ENCODE data around the gene RBM22. TPM values are rescaled to one million over a fixed set of nuclear protein-coding genes. Genes with fewer than 3 reads are reported as not detected.

The RBM22 gene
- total and polyA plus RNA-seq, 5 experiments from 2014 or later = 51.4 to 103 (median 57.0) TPM

DNA sequence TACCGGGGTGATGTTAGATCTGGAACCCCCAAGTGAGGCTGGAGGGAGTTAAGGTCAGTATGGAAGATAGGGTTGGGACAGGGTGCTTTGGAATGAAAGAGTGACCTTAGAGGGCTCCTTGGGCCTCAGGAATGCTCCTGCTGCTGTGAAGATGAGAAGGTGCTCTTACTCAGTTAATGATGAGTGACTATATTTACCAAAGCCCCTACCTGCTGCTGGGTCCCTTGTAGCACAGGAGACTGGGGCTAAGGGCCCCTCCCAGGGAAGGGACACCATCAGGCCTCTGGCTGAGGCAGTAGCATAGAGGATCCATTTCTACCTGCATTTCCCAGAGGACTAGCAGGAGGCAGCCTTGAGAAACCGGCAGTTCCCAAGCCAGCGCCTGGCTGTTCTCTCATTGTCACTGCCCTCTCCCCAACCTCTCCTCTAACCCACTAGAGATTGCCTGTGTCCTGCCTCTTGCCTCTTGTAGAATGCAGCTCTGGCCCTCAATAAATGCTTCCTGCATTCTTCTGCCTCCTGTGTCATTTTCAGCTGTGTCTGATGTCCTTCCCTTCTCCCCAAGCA lies 42.1 kb downstream of the RBM22 start:
- POLR2A ChIA-PET = no interaction called here
- no peak for DNase-seq
- peak overlapping the region in 1 of 10 donors; percentile 11 for H3K4me3 Mint-ChIP-seq
- H3K27ac Mint-ChIP-seq = peak overlapping the region in 3 of 10 donors; percentile 18 to 83 (median 36)
- H3K4me1 Mint-ChIP-seq = peaks cover 3 to 13% (median 10%) of the 10 kb centered on the region in 4 donors
- peaks cover 0 to 10% (median 4%) of the 10 kb centered on the region in 5 donors for H3K27me3 Mint-ChIP-seq
- ATAC-seq = no peak
- no peaks in the 10 kb centered on the region for H3K36me3 Mint-ChIP-seq
- no peaks in the 10 kb centered on the region for H3K9me3 Mint-ChIP-seq

DNA sequence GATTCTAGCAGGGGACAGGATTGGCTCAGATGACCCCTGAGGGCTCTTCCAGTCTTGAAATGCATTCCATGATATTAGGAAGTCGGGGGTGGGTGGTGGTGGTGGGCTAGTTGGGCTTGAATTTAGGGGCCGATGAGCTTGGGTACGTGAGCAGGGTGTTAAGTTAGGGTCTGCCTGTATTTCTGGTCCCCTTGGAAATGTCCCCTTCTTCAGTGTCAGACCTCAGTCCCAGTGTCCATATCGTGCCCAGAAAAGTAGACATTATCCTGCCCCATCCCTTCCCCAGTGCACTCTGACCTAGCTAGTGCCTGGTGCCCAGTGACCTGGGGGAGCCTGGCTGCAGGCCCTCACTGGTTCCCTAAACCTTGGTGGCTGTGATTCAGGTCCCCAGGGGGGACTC lies 42.7 kb downstream of the RBM22 start:
- DNase-seq = no peak
- peaks cover 0 to 10% (median 4%) of the 10 kb centered on the region in 5 donors for H3K27me3 Mint-ChIP-seq
- POLR2A ChIA-PET = interaction anchor here (0.8 to 2.0 kb wide), 2 partner anchors 43 to 201 kb away, joined by 3 to 6 read pairs; partner anchors contain the start of gene RBM22
- peak overlapping the region in 1 of 10 donors; percentile 58 for H3K27ac Mint-ChIP-seq
- H3K36me3 Mint-ChIP-seq = no peaks in the 10 kb centered on the region
- H3K4me1 Mint-ChIP-seq = peaks cover 3 to 13% (median 10%) of the 10 kb centered on the region in 4 donors
- H3K9me3 Mint-ChIP-seq = no peaks in the 10 kb centered on the region
- no peak for ATAC-seq
- H3K4me3 Mint-ChIP-seq = peak overlapping the region in 8 of 10 donors; percentile 31 to 85 (median 75)

DNA sequence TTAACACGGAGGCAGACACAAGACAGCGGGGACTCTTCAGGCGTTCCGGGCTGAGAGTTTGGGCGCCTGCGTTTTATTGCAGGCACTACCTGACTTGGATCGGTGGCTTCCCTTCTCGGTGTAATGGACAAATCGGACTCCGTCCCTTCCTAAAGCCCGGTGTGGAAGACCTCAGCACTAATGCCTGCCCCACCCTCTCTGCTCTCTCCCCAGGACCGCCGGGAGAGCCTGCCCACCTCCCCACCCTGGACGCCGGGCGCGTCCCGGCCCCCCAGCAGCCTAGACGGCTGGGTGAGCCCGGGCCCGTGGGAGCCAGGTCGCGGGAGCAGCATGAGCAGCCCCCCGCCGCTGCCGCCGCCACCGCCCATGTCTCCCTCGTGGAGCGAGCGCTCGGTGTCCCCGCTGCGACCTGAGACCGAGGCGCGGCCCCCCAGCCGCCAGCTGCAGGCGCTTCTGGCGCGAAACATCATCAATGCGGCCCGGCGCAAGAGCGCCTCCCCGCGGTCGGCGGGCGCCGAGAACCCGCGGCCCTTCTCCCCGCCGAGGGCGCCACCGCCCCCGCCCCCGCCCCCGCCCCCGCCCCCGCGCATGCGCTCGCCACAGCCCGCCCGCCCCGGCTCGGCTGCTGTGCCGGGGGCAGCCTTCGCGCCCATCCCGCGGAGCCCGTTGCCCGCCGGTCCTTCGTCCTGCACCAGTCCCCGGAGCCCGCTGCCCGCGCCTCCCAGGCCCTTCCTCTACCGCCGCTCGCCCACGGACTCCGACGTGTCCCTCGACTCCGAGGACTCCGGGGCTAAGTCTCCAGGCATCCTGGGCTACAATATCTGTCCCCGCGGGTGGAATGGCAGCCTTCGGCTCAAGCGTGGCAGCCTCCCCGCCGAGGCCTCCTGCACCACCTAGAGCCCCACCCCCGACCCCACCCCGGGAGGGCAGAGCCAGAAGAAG lies 44.4 kb downstream of the RBM22 start:
- DNase-seq (peak; percentile 75 to 88 (median 86)), ATAC-seq (peak; percentile 93 to 95)
- Mint-ChIP-seq H3K36me3 (no peaks in the 10 kb centered on the region), H3K27ac (peak overlapping the region in 6 of 10 donors; percentile 27 to 89 (median 66)), H3K27me3 (peaks cover 0 to 4% (median 0%) of the 10 kb centered on the region in 5 donors), H3K4me1 (peaks cover 3 to 13% (median 10%) of the 10 kb centered on the region in 4 donors), H3K4me3 (peak overlapping the region; percentile 74 to 87 (median 78)), H3K9me3 (no peaks in the 10 kb centered on the region)
- POLR2A ChIA-PET = interaction anchor here (2.0 kb wide), 1 partner anchor 44 kb away, joined by 6 read pairs; the partner anchor contains the start of gene RBM22

DNA sequence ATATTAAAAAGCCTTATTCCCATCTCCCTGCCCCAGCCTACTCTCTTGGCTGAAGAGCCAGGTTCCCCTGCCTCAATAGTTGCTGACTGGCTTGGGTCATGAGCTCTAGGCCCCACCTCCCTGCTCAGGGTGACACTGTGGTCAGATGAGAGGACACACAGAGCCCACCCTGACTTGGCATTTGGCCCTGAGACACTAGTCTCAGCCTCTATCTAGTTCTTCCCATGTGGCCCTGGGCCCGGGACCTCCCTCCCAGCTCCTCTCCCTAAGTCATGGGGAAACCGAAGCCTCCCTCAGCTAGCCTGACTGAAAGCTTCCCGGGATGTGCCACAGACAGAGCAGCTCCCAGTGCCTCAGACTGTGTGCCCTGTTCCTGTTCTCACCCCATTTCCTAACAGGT lies 45.6 kb downstream of the RBM22 start:
- Mint-ChIP-seq H3K36me3 (no peaks in the 10 kb centered on the region), H3K9me3 (no peaks in the 10 kb centered on the region)

DNA sequence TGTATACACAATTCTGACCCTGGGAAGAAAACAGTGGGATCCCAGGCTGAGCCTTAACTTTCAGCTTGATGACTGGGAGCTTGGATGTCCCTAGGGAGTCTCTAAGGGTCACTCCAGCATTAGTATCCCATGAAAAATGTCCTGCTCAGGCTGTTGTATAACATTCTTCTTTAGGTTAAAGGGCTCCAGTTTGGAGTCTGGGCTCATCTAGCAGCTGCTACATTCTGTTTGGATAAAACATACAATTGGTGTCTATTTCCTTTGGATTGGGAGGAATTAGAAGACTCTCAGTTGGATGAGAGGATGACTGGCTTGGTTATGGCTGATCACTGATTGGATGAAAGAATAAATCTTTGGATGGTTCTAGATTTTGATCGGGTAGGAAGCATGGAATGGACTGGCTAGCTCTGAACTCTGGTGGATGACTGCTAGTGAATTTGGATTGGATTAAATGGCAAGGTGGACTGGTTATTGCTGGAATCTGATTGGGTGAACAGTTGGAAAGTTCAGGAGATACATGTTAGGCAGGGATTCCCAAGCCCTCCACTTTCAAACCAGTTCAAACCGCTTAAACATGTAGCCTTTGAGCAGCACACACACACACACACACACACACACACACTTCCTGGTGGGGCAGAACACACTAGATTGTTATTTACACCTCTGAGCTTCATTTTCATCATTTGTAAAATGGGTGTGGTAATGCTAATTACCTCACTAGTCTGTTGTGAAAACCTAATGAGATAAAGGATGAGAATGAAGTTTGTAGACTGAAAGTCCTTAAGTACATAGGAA lies 46.9 kb downstream of the RBM22 start:
- H3K9me3 Mint-ChIP-seq = no peaks in the 10 kb centered on the region
- H3K36me3 Mint-ChIP-seq = no peaks in the 10 kb centered on the region
- no peaks in the 10 kb centered on the region for H3K27me3 Mint-ChIP-seq
- H3K4me1 Mint-ChIP-seq = peaks cover 3 to 11% (median 10%) of the 10 kb centered on the region in 4 donors
- H3K4me3 Mint-ChIP-seq = no peak overlapping the region
- POLR2A ChIA-PET = no interaction called here
- H3K27ac Mint-ChIP-seq = peak overlapping the region in 1 of 10 donors; percentile 20
- ATAC-seq (no peak), DNase-seq (peak in 2 of 10 donors; percentile 5 to 8)

More for the DNA sequence above, 45.6 kb downstream of the RBM22 start:
- no peak overlapping the region for H3K27ac Mint-ChIP-seq
- no peak for ATAC-seq
- peaks cover 3 to 13% (median 10%) of the 10 kb centered on the region in 4 donors for H3K4me1 Mint-ChIP-seq
- peak overlapping the region in 6 of 10 donors; percentile 15 to 79 (median 70) for H3K4me3 Mint-ChIP-seq
- DNase-seq = no peak
- peaks cover 0 to 3% (median 0%) of the 10 kb centered on the region in 5 donors for H3K27me3 Mint-ChIP-seq
- POLR2A ChIA-PET = no interaction called here

DNA sequence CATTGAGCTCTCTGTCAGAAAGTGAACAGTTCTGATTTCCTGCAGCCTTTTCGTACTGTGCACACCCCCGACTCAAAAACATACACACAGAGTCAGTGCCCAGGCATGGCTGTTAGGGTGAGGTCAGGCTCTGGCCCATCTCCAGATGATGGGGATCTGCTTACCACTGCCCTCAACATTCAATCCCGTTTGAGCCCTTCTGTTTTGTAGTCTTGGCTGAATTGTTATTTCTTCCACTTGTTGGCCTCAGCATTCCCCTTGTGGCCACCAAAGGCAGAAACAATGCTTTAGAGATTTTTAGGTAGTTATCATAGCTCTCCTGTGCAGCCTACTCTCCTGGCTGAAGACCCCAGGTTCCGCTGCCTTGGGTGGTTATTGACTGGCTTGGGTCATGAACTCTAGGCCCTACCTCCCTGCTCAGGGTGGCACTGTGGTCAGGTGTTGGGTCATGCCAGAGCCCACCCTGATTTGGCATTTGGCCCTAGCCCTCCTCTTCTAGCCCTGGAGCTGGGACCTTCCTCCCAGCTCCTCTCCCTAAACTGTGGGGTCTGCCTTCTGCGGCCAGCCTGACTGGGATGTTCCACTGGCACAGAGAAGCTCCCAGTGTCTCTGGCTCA lies 47.6 kb downstream of the RBM22 start:
- POLR2A ChIA-PET = no interaction called here
- H3K4me1 Mint-ChIP-seq = peaks cover 3 to 11% (median 10%) of the 10 kb centered on the region in 4 donors
- DNase-seq (no peak), ATAC-seq (no peak)
- H3K9me3 Mint-ChIP-seq = no peaks in the 10 kb centered on the region
- H3K4me3 Mint-ChIP-seq = no peak overlapping the region
- no peak overlapping the region for H3K27ac Mint-ChIP-seq
- no peaks in the 10 kb centered on the region for H3K27me3 Mint-ChIP-seq
- no peaks in the 10 kb centered on the region for H3K36me3 Mint-ChIP-seq

DNA sequence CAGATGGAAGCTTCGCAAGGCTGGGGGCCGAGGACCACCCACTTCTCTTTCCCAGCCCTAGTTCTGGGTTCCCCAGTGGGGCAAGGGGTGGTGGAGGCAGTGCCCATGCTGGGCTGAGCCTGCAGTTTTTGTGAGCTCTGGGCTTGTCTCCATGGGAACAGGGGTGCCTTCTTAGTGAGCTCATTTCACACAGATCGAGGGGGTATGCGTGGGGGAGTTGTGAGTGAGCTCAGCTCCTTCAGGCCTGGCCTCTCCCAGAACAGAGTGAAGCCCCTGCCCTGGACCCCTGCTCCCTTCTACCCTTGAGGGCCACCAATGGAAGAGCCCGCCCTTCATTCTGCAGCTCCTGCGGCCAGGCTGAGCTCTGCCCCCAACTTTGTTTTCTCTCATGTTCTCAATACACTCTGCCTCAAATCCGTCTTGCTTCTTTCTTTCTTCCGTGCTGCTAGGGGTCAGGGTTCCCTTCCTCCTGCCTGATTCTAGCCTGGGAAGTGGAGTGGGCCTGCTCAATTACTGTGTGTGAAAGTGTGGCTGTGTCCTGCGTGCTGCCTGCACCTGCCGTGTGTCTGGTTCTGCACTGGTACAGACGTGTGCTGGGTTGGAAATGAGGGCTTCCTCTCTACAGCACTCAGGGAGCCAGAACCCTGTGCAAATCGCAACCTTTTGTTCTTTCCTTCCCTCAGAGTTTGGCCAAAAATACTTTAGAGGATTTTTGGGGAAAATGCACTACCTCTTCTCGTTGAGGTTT lies 48.8 kb downstream of the RBM22 start:
- H3K36me3 Mint-ChIP-seq = no peaks in the 10 kb centered on the region

DNA sequence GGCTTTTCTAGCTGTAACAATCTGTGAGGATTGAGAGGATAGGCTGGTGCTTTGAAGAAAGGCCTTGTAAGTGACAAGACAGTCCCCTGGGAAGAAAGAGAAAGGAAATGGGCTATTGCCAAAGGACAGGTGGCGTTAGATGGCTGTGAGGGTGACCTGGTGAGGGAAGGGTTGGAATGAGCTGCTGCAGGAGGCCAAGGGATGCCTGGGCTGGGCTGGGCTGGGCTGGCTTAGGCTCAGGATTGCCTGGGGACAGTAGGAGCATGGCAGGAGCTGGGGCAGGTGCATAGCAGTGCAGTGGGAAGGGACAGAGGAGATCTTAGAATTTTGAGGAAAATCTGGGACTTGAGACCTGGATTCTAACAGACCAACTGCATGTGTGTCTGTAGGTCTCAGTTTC lies 49.5 kb downstream of the RBM22 start:
- no peak for ATAC-seq
- Mint-ChIP-seq H3K27ac (no peak overlapping the region), H3K27me3 (no peaks in the 10 kb centered on the region), H3K36me3 (no peaks in the 10 kb centered on the region), H3K4me3 (no peak overlapping the region), H3K9me3 (no peaks in the 10 kb centered on the region), H3K4me1 (peaks cover 2 to 5% (median 4%) of the 10 kb centered on the region in 4 donors)
- POLR2A ChIA-PET = no interaction called here
- DNase-seq = no peak

More for the DNA sequence above, 48.8 kb downstream of the RBM22 start:
- DNase-seq (no peak), ATAC-seq (no peak)
- POLR2A ChIA-PET = no interaction called here
- Mint-ChIP-seq H3K4me3 (no peak overlapping the region), H3K27me3 (no peaks in the 10 kb centered on the region), H3K27ac (no peak overlapping the region), H3K9me3 (no peaks in the 10 kb centered on the region), H3K4me1 (peaks cover 2 to 5% (median 4%) of the 10 kb centered on the region in 4 donors)

DNA sequence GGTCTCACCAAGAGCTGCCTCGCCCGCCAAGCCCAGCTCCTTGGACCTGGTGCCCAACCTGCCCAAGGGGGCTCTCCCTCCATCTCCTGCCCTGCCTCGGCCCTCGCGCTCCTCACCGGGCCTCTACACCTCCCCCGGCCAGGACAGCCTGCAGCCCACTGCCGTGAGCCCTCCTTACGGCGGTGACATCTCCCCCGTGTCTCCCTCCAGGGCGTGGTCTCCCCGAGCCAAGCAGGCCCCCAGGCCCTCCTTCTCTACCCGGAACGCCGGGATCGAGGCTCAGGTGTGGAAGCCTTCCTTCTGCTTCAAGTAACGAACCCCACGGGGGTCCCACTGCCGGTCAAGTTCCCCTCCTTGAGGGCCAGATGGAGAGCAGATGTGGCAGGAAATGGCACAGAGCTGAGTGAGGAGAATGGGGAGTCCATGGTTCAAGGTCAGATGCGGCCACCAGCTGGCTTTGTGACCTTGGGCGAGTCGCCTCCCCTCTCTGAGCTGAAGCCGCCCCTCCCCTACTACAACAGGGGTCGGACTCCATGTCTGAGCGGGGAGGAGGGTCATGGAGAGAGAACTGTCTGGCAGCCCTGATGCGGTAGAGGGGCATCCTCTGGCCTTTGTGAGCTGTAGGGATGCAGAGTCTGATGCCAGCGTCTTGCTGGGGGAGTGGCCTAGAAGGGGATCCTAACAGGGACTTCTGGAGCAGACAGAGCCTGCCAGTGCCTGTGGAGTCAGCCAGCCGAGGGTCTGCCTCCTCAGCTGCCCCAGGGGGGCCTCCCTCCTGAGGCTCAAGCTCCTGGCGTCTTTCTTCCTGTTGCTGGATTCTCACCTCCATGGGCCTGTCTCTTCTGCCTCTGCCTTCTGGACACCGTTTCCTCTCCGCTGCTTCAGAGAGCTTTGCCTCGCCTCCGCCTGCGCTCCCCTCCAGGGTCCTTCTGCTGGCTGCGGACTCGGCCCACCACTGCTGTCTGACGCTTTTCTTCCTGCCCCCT lies 50.5 kb downstream of the RBM22 start:
- Mint-ChIP-seq H3K27ac (no peak overlapping the region), H3K27me3 (no peaks in the 10 kb centered on the region), H3K36me3 (no peaks in the 10 kb centered on the region), H3K4me1 (peaks cover 0 to 2% (median 0%) of the 10 kb centered on the region in 4 donors), H3K9me3 (no peaks in the 10 kb centered on the region), H3K4me3 (no peak overlapping the region)
- DNase-seq (no peak), ATAC-seq (no peak)
- POLR2A ChIA-PET = no interaction called here

DNA sequence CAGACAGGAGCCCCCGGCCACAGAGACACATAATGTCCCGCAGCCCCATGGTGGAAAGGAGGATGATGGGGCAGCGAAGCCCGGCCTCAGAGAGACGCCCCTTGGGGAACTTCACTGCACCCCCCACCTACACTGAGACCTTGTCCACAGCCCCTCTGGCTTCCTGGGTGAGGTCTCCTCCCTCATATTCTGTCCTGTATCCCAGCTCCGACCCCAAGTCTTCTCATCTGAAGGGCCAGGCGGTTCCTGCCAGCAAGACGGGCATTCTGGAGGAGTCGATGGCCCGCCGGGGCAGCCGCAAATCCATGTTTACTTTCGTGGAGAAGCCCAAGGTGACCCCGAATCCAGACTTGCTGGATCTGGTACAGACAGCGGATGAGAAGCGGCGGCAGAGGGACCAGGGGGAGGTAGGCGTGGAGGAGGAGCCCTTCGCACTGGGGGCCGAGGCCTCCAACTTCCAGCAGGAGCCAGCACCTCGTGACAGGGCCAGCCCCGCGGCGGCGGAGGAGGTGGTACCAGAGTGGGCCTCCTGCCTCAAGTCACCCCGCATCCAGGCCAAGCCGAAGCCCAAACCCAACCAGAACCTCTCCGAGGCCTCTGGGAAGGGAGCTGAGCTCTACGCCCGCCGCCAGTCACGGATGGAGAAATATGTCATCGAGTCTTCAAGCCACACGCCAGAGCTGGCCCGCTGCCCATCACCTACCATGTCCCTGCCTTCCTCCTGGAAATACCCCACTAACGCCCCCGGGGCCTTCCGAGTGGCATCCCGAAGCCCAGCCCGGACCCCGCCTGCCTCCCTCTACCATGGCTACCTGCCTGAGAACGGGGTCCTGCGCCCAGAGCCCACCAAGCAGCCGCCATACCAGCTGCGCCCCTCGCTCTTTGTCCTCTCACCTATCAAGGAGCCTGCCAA lies 51.5 kb downstream of the RBM22 start:
- peaks cover 0 to 2% (median 0%) of the 10 kb centered on the region in 4 donors for H3K4me1 Mint-ChIP-seq

More for the DNA sequence above, 51.5 kb downstream of the RBM22 start:
- POLR2A ChIA-PET = no interaction called here
- peaks cover 0 to 3% (median 0%) of the 10 kb centered on the region in 5 donors for H3K27me3 Mint-ChIP-seq
- DNase-seq = no peak
- no peaks in the 10 kb centered on the region for H3K36me3 Mint-ChIP-seq
- no peak for ATAC-seq
- H3K27ac Mint-ChIP-seq = no peak overlapping the region
- H3K4me3 Mint-ChIP-seq = no peak overlapping the region
- H3K9me3 Mint-ChIP-seq = no peaks in the 10 kb centered on the region
